GM04503 (cell line): Measurements from ENCODE around the gene CHI3L2.
"Not testable (repeated sequence)": the region's sequence is repeated elsewhere in the genome, so short reads cannot be mapped to it uniquely, and the experiment has no call there.

Experiments
- DNase-seq: peaks from one replicate; pipeline ENCODE4 v3.0.0-alpha.2; 2012; ENCODE audit warnings: low read depth

CHI3L2 gene

GRCh38 chr1:111202366-111202706 lies 25.2 kb upstream of the CHI3L2 start:
- no peak for DNase-seq

- DNase-seq: no peak
These were observed 24.5 kb upstream of the CHI3L2 start for GRCh38 chr1:111202707-111203623.

- no peak for DNase-seq
These were observed 23.8 kb upstream of the CHI3L2 start for GRCh38 chr1:111203681-111204200.

- no peak for DNase-seq
These were observed 23.1 kb upstream of the CHI3L2 start for GRCh38 chr1:111204201-111204982.

- DNase-seq: no peak
These were observed 22.4 kb upstream of the CHI3L2 start for GRCh38 chr1:111204983-111205713.

- no peak for DNase-seq
These were observed 21.8 kb upstream of the CHI3L2 start for GRCh38 chr1:111205714-111206050.

- DNase-seq: no peak
These were observed 18.6 kb upstream of the CHI3L2 start for GRCh38 chr1:111208921-111209320.

GRCh38 chr1:111209622-111210021 lies 17.9 kb upstream of the CHI3L2 start:
- no peak for DNase-seq

- DNase-seq: no peak
These were observed 15.6 kb upstream of the CHI3L2 start for GRCh38 chr1:111211921-111212320.

- DNase-seq: no peak
These were observed 14.7 kb upstream of the CHI3L2 start for GRCh38 chr1:111212634-111213335.

GRCh38 chr1:111213412-111213811 lies 14.1 kb upstream of the CHI3L2 start:
- DNase-seq: no peak

- no peak for DNase-seq
These were observed 13.3 kb upstream of the CHI3L2 start for GRCh38 chr1:111214074-111214801.

- no peak for DNase-seq
These were observed 12.6 kb upstream of the CHI3L2 start for GRCh38 chr1:111214884-111215283.

GRCh38 chr1:111215285-111215684 lies 12.2 kb upstream of the CHI3L2 start:
- DNase-seq: not testable (repeated sequence)

- no peak for DNase-seq
These were observed 10.8 kb upstream of the CHI3L2 start for GRCh38 chr1:111216751-111217150.

- DNase-seq: no peak
These were observed 10.2 kb upstream of the CHI3L2 start for GRCh38 chr1:111217183-111217910.

GRCh38 chr1:111218701-111219556 lies 8.6 kb upstream of the CHI3L2 start:
- no peak for DNase-seq

GRCh38 chr1:111219557-111220286 lies 7.8 kb upstream of the CHI3L2 start:
- DNase-seq: no peak
